Activated CD8-positive, alpha-beta memory T cell treated with anti-CD3 and anti-CD28 coated beads for 1 hour (primary cell): Measurements from ENCODE around the gene ADRB2.
"Not testable (repeated sequence)": the region's sequence is repeated elsewhere in the genome, so short reads cannot be mapped to it uniquely, and the experiment has no call there.

ENCODE experiments used
- DNase-seq, 2 donors: peaks; one replicate each; pipeline ENCODE4 v3.0.0-alpha.2; 2020; ENCODE audit warnings: low read depth in 1 of 2; ENCODE audit errors: extremely low read depth in 1 of 2

Gene ADRB2

DNA sequence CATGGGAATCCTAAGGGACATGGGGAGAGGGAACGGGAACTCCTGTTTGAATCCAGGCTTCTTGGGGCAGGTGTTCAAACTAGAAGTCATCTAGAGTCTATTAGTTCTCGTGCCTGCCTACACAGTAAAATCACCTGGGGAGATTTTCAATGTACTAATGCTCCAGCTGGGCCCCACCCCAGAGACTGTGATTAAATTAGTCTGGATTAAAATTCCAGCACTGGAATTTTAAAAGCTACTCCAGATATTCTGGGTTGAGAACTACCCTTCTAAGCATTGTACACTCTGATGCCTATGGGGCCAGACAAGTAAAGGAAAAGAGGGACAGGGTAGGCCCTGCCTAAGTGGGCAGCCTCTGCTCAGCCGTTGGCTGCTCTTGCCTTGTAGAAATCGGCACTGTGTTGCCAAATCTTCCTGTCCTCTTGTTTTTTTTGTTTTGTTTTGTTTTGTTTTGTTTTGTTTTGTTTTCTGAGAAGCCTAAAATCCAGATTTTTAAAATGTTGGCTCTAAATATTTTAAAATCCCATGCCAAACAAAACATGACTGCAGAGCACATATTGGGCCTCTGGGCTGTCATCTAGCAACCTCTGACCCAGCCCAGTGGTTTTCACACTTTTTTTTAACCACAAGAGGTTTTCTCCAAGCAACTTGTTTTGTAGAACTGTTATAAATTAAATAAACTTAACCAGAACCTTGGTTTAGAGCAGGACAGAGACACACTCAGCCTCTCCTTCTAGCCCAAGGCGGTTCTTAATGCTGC lies 29.0 kb downstream of the ADRB2 start:
- DNase-seq, result no peak

DNA sequence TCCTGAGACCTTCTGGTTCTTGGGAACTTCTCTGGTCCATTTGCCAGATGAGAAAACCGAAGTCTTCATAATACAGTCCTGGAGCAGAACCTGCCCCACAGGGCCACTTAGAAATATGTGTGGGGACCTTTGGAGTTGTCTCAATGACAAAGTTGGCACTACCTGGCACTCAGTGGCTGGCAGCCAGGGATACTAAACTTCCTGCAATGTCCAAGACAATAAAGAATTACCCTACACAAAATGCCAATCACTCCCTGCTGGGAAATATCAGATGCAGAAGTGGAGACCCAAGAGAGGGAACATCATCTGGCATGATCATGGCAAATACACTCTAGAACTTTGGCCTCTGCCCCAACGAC lies 29.6 kb downstream of the ADRB2 start:
- no peak for DNase-seq

DNA sequence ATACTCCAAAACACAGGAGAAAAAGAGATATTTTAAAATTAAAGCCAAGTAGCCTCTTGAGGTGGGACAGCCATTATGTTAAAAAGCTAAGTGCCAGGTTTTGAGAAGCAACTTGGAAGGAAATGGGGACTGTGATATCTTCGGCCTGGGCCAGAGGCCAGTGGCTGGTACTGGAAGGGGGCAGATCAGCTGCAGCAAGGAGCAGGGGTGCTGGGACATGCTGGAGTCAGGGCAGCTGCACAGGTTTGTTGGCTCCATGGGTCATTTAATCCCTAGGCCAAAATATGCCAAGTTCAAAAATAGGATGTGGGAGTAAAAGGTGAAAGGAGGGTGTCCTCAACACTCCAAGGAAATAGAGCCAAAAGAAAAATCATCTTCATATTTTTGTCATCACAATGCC lies 30.0 kb downstream of the ADRB2 start:
- no peak for DNase-seq

DNA sequence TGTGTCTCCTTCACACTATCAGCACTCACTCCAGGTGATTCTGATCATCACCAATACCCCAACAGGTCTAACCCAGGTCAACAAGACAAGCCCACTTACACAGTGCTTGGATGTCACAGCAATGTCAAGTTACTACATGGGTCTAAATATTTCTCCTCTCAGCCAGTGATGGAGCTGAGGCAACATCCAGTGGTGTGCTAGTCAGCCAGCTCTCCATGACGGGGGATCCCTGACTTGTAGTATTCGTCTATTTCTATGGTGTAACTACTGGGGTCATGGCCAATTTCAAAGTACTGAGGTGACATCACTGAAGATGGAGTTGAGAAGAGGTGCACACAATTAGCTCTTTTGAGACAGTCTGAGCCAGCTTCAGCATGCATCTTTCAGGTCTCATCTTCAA lies 31.1 kb downstream of the ADRB2 start:
- no peak for DNase-seq

DNA sequence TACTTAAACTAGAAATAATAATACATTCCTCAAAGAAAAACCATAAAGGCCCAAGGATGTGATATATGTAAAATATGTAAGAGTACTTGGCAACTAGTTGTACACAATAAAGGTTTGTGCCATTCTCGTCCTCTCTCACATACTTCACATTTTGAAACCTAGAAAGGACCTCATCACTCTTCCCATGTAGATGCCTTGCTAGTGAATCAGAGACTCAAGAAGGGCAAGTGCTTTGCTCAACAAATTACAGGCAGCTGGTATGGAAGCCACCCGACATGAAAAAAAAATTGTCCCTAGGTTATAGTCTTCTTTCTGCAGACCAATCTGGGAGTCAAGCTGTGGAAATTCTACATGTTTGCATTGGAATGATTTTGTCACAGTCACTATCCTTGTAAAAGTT lies 31.7 kb downstream of the ADRB2 start:
- DNase-seq, result no peak

DNA sequence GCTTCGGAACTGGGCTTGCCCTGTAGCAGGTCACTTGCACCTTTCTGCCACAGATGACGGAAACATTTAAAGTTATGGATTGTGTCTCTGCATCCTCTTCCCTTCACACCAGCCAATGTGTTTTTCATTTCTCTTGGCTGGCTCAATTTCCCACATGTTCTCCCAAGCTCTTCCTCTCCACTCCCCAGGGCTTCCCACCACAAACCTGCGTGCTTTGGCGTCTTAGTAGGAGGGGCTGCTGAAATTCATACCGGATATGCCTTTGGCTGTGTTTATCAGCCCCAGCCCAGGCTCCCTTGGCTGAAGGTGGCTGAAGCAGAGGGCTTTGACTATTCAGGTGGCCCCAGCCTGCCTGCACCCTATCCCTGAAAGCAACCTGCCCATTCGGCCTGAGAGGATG lies 32.1 kb downstream of the ADRB2 start:
- no peak for DNase-seq

DNA sequence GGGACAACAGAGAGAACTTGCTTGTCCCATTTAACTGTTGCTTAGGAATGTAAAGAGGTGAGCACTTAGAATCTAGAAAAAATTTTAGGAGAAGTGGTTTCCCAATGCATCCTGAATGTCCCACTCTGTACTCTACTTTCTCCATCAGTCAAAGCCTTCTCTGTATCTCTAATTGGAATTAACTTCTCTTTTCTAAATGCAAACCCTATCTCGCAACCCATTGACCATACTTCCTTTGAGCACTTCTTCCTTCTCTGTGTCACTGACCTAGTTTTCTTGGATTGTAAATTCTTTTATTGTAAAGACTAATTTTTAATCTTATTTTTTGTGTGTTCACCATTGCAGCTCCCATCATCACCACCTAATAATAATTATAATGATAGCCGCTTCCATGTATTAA lies 33.3 kb downstream of the ADRB2 start:
- DNase-seq, result no peak

DNA sequence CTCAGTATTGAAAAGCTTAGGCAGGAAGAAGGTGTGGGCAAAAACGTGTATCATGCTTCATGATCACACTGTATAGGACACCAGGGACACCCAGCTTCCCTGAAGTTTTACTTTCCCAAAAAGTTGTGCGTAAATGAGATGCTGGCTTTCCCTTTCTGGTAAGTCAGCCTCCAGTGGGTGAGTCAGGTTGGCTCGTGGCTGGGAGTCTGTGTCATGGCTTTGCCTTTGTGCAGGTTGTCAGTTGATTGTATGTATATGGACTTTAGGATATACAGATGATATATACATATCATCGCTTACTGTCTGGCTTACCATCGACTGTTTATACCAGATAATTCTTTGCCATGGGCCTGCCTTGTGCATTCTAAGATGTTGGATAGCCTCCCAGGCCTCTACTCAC lies 34.2 kb downstream of the ADRB2 start:
- no peak for DNase-seq

DNA sequence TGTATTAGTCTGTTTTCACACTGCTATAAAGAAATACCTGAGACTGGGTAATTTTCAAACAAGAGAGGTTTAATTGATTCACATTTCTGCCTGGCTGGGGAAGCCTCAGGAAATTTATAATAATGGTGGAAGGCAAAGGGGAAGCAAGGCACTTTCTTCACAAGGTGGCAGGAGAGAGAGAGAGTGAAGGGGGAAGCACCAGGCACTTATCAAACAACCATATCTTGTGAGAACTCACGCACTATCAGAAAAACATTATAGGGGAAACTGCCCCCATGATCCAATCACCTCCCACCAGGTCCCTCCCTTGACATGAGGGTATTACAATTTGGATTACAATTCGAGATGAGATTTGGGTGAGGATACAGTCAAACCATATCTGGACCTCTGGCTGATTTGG lies 34.7 kb downstream of the ADRB2 start:
- DNase-seq, result no peak

DNA sequence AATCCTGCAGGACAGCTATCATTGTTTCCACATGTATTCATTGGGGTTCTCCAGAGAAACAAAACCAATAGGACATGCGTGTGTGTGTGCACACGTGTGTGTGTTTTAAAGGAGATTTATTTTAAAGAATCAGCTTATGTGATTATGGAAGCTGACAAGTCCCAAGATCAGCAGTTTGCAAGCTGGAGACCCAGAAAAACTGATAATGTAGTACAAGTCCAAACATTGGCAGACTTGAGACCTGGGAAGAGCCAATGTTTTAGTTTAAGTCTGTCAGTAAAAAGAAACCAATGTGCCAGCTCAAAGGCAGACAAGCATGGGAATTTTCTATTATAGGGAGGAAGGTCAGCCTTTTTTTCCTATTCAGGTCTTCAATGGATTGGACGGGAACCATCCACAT lies 35.3 kb downstream of the ADRB2 start:
- DNase-seq, result no peak

DNA sequence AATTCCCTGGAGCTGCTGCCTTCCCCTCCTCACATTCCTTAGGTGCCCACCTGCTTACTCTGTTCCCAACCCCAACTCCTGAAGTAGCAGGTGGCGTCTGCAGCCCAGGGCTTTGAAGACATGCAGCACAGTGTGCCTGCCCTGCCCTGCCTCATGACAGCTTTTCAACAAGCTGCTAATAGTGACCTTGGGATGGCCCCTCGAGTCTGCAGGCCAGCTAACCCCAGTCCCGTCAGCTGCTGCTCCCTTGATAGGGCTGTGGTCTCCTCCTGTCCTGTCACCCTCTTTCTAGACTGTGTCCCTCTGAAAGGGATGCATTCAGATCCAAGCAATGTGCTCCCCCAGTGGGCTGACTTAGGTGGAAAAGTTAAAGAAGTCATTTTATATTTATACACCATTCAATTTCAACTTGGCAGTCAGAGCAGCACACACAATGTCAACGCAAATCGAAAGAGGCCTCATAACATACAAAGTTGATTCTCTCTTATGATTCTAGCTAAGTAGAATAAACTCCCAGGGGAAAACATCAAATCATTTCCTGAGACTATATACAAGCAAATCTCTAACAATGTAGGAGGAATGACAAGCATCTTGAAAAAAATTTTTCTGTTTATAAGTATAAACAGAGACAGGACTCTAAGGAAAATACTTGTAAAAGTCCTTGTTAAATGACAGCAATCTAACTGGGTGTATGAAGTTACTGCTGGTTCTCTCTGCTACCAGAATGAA lies 37.9 kb downstream of the ADRB2 start:
- DNase-seq, result no peak

DNA sequence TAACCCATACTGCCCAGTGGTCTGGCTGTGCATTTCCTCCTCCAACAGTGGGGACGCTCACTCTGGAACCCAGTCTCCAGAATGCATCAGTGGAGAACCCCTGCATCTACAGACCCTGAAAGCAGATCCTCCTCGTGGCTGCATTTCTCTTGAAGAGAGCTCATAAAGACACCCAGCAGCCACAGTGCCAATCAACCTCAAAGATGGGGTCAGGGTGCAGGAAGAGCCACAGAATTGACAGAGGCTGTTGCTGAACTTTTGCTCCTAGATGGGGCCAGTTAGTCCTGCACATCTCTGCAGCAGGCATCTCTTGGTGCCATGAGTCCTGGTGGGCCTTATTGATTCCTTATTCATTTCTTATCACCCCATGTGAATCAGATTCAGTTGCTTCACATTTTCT lies 39.6 kb downstream of the ADRB2 start:
- no peak for DNase-seq

DNA sequence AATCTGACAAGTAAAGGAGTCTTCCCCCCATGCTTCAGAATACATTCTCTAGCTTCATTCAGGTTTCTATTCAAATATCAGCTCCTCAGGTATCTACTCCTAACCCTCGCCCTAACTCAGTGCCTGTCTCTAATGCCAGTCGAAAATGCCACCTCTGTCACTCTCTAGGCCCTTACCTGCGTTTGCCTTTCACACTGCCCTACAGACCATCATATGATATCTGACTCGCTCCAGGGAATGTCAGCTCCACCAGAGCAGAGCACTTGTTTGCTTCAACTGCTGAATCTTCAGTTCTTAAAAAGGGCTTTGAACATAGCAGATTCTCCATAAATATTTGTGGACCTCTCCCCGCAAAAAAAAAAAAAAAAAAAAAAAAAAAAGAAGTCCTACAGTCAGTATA lies 46.7 kb downstream of the ADRB2 start:
- no peak for DNase-seq

DNA sequence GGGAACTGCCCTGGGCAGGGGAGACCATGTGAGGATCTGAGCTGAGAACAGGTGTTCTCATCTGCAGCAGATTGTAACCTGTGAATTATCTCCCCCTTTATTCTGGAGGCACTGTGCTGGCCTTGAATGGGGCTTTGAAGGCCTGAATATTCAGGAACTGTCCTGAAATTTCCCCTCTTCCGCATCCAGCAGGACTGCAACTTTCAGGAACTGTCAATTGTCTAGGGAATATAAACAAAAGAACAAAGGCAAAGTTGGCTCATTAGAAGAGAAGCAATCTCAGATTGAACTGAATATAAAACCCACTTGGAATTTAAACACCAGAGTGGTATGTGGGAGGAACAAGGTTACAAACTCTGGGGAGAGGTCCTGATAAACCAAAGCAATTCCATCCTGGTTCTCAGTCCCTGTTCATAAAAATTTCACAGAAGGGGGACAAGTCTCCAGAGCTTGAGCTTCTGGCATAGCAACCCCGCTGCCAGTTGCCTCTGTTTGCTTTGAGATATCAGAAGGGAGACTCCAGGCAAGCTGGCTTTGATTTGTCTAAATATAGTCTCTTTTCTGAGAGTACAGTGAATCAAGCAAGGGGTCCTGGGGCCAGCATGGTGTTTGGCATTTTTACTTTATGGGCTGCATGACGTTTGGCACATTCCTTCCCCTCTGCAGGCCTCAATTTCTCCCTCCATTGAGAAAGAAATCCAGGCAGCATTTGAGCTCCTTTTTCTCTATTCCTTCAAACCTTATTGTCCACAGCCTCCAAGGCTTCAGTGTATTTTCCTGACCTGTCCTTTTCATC lies 47.5 kb downstream of the ADRB2 start:
- DNase-seq, result no peak

DNA sequence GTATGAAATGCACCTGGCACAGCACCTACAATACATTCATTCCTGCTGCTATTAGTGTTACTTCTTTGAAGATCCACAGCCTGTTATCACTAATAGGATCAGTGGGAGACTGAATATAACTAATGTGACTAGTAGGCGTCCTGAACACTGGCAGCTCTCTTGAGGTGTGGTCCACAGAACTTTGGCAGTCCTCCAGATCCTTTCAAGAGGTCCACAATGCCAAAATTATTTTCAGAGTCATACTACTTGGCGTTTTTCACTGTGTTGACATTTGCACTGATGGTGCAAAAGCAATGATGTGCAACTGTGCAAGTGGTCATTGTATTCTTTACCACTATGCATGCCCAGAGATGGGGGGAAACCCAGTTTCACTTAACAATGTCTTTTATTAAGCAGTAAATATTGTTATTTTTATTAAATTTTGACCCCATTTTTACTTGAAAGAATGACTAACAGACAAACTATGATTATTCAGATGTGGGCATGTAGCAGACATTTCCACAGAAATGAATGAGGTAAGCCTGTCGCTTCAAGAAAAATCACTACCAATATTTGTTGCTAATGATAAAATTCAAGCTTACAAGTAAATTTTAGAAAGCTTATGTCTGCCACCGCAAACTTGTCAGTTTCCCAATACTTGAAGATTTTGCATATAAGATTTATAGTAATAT lies 48.9 kb downstream of the ADRB2 start:
- no peak for DNase-seq

DNA sequence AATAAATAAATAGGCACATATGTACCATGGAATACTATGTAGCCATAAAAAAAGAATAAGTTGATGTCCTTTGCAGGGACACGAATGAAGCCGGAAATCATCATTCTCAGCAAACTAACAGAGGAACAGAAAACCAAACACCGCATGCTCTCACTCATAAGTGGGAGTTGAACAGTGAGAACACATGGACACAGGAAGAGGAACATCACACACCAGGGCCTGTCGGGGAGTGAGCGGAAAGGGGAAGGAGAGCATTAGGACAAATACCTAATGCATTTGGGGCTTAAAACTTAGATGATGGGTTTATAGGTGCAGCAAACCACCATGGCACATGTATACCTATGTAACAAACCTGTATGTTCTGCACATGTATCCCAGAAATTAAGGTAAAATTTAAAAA lies 51.0 kb downstream of the ADRB2 start:
- DNase-seq, result not testable (repeated sequence)
